ENCODE measurements around the gene SORCS1.

DNA sequence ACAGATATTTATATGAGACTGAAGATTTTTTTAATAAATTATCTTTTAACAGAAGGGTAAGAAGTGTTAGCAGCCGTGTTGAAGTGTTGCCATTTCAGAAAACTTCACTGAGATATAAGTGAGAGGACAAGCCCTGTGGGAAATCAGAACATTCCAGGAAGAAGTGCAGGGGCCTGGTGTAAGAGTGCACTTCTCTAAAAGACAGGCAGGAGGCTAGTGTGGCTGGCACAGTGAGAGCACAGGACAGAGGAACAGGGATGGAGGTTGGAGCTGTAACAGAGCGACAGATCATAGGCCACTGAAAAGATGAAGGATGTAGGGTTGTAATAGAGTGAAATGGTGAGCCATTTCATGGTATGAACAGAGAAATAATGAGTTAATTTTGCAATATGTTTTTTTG lies 608.9 kb downstream of the SORCS1 start:
- TF ChIP-seq POLR2A (IDR thresholded peaks at IDR 0.05), result no peak
- TF ChIP-seq, protein P1, sequence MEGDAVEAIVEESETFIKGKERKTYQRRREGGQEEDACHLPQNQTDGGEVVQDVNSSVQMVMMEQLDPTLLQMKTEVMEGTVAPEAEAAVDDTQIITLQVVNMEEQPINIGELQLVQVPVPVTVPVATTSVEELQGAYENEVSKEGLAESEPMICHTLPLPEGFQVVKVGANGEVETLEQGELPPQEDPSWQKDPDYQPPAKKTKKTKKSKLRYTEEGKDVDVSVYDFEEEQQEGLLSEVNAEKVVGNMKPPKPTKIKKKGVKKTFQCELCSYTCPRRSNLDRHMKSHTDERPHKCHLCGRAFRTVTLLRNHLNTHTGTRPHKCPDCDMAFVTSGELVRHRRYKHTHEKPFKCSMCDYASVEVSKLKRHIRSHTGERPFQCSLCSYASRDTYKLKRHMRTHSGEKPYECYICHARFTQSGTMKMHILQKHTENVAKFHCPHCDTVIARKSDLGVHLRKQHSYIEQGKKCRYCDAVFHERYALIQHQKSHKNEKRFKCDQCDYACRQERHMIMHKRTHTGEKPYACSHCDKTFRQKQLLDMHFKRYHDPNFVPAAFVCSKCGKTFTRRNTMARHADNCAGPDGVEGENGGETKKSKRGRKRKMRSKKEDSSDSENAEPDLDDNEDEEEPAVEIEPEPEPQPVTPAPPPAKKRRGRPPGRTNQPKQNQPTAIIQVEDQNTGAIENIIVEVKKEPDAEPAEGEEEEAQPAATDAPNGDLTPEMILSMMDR (IDR thresholded peaks at IDR 0.05), result no peak
